ENCODE data around the gene DDAH2.
A peak's percentile ranks its signal among the peaks of the same experiment; 100 is the strongest.

Gene DDAH2, protein sequence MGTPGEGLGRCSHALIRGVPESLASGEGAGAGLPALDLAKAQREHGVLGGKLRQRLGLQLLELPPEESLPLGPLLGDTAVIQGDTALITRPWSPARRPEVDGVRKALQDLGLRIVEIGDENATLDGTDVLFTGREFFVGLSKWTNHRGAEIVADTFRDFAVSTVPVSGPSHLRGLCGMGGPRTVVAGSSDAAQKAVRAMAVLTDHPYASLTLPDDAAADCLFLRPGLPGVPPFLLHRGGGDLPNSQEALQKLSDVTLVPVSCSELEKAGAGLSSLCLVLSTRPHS

DNA sequence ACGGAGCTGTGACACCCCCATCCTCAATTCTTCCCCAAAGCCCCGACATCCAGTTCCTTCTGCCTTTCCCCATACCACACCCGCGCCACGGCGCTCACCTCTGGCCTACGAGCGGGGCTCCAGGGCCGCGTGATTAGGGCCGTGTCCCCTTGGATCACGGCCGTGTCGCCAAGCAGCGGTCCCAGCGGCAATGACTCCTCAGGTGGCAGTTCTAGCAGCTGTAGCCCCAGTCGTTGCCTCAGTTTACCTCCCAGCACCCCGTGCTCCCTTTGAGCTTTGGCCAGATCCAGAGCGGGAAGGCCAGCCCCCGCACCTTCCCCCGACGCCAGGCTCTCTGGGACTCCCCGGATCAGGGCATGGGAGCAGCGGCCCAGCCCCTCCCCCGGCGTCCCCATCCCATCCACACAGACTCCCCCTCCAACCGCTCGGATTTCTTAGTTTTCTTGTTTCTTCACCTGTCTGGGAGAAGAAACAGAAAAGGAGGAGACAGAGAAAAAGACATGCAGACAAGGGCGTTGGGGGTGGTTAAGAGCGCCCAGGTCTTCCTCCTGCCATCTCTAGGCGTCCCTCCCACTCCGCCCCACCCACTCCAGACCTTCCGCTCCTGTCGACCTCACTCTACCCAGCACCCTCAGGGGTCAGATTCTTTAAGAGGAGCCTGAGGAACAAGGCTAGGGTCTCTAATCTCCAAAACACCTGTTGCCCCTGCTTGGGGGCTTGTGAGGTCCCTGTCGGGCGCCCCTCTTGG is at the start of gene DDAH2:
DDAH2 (minus strand) TSS at position 533 of the 748 bp plus-strand sequence; CDS start at position 395, 138 bp downstream.
- no peak for DNase-seq

DNA sequence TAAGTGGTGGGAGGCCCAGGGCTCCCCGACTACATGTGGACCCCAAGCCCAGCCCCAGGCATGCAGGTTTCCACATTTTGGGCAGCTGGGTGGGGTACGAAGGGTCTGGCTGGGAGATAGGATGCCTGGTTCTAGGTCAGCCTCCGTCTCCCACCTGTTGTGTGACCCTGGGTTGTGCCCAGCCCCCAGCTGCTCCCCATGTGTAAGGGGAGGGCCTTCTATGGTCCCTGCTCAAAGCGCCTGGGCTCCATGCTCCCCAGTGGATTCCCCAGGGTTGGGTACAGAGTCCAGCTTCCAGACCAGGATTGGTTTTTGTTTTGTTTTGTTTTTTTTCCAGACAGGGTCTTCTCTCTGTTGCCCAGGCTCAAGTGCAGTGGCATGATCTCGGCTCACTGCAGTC is 49.1 kb upstream of the DDAH2 start:
- no peak for DNase-seq

DNA sequence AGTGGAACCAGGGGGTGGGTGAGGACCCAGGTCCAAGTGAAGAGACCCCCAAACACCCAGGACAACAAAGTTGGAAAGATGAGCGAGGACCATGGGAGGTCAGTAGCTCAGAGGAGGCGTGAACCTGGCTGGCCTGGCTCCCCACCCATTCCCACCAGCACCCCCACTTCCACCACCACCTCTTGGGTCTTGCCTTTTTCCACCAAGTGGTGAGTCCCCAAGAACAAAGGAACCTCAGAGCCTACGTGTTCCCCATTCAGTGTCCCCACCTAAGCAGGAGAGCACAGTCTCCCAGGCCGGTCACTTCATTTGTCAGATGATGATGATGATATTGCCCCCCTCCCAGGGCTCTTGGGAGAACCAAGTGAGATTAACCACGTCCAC is 48.6 kb upstream of the DDAH2 start:
- DNase-seq = no peak

DNA sequence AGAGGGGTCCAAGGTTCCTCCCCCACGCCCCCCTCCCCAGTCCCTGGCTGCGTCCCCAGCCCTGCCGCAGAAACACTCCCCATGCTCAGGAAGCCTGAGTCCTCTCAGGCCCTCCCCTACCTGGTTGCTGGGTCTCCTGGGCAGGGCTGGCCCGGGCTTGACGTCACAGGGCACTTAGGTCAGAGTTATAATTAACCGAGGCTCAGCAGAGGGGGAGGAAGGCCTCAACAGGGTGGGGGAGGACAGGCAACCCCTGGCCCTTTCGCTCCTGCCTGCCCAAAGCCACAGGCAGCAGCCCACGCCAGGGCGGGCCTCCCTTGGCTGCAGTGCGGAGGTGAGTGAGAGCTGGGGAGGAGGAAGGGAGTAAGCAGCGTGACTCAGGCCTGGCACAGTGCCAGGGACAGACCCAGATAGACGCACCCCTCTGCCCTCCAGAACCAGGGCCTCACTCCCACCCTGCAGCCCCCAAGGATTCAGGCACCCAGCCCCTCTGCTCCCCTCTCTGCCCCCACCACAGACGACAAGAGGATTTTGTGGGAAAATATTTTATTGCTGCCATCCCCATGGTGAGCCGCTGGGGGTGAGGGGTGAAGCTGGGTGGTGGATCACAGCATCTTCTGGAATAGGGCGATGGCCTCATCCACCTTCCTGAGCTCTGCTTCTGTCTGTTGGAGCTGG is 48.0 kb upstream of the DDAH2 start, which contains the start of gene VWA7:
VWA7 (minus strand) TSS at position 340 of the 678 bp plus-strand sequence. CDS start 549 bp downstream, outside the sequence.
- peak; percentile 51 for DNase-seq

DNA sequence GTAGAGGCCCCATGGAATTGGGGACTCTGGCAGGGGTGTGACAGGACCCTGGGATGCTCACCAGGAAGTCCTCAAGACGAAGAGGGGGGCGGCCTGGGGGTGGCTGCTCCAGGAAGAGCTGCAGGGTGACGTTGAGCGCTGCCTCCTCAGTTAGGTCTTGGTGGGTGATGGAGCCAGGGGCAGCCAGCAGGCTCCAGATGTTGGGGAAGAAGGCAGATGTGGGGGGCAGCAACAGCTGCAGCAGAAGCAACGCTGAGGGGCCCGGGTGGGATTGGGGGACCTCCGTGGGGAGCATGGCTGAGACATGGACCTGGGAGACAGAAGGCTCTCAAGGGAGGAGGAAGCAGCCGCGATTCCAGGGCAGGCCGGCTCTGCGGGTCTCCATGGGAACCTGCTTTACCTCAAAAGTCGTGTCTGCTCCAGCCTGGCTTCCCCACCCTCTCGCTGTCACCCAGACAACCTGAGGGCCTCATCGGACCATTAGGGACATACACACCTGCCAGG is 47.4 kb upstream of the DDAH2 start:
- DNase-seq = no peak

DNA sequence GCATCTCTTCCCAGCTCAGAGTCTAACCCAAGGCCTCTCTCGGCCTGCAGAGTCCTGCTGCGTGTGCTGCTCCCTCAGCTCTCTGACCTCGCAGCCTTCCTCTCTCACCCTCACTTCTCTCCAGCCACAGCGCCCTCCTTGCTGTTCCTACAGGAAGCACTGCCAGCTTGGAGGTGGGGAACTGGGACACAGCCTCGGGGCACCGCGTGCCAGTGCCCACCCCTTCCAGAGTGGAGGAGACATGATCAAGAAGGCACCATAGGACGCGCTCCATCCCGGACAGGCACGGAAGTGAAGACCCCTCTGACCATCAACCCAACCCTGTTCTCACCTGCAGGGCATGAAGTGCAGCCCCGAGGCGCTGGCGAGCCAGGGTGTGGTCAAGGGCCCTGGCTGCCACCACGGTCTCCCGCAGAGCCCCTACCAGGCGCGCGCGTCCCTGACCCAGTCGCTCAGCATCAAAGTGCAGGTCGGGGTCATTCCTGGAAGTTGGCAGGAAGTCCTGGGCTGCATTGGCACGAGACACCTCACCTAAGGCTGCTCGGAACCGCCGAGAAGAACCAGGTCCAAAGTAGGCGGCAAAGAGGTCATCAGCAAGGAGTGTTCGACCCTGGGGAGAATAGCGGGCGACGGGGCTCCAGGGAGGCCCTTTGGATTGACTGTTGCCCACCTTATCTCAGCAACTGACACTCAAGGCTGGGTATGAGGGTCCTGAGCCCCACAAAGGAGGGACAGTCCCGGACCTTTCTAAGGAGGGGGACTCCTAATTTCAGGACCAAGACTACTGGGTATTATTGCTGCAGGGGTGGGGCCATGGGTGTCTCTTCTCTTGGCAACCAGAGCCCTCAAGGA is 46.8 kb upstream of the DDAH2 start:
- no peak for DNase-seq

DNA sequence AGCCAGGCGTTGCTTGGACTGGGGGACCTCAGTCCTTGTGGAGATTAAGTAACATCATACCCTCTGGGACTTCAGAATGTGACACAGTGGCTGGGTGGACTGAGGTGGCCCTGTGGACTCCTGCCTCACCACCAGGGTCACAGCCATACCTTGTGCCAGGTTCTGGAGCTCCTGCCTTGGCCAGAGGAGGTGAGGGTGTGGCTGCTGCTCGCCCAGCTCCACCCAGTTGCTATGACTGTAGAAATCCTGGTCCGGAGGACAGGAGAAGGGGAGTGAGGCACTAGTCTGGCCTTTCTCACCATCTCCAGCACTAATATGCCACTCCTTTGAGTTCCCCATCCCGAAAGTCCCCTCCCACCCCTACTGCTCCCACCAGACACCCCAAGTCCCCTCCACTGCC is 46.1 kb upstream of the DDAH2 start:
- no peak for DNase-seq

DNA sequence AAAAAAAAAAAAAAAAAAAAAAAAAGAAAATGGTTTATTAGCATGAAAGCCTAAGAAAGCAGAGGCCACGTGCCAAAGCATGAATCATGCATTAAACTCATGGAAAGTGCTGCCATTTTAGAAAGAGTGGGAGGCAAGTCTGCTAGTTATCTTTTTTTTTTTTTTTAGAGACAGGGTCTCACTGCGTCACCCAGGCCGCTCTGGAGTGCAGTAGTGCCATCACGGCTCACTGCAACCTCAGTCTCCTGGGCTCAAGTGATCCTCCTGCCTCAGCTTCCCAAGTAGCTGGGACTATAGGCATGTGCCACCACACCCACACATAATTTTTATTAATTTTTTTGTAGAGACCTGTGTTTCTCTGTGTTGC is 42.9 kb upstream of the DDAH2 start:
- DNase-seq = no peak

DNA sequence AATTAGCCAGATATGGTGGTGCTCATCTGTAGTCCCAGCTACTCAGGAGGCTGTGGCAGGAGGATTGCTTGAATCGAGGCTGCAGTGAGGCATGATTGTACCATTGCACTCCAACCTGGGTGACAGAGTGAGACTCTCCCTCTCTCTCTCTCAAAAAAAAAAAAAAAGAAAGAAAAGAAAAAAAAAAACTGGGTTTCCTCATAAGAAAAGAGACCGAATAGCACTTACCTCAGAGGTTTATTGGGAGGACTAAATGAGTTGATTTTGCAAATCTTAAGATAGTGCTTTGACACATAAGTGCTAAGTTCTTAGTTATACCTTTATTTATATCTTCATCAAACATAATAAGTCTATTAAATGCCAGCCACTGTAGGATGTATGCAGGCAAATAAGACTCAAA is 41.8 kb upstream of the DDAH2 start:
- DNase-seq = no peak

DNA sequence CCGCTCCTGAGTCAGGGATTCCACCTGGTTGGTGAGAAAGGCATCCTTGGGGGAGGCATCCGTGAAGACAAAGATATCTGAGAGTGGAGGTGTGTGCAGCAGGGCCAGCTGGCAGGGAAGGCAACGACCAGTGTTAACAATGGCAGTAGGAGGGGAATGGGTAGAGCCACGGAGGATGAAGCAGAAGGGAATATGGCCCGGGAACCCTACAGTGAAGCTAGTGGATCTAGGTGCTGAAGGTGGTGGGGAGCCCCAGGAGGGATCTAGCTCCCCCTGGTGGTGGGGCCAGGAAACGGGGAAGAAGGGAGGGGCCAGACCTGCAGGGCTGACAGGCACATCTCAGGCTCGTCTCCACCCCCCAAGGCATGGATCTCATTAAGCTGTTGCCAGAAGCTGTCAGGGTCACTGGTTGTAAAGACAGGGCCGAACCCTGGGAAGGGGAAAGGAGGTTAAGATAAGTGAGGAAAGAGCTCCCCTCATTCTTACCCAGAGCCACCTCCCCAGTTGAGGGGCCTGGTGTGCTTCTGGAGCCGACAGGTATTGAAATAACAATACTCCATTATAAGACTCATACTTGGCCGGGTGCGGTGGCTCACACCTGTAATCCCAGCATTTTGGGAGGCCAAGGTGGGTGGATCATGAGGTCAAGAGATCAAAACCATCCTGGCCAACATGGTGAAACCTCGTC is 40.7 kb upstream of the DDAH2 start:
- DNase-seq = no peak

DNA sequence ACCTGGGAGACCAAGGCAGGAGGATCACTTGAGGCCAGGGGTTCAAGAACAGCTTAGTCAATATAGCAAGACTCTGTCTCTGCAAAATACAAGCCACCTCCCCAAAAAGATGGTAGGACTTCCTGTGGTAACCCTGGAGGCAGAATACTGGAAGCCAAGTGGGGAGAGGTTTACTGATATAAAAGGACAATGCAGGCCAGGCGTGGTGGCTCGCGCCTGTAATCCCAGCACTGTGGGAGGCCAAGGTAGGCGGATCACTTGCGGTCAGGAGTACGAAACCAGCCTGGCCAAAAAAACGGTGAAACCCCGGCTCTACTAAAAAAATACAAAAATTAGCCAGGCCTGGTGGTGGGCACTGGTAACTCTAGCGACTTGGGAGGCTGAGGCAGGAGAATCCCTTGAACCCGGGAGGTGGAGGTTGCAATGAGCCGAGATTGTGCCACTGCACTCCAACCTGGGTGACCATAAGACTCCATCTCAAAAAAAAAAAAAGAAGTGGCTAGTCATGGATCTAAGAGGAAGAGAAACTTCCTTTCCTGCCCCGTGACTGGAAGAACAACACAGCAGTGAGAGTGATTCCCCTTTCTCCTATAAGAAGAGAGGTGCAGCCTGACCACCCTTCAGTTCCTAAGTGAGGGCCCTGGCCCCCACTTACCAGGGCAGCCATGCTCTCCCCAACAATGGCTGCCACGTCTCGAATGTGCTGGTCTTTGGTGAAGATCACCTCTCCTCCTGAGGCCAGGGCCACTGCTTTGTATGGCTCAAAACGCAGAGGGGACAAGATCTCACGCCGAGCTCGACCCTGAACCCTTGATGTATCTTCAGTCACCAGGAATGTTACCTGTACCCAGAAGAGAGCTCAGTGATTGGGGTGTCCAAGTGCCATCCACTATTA is 39.5 kb upstream of the DDAH2 start:
- DNase-seq = no peak

DNA sequence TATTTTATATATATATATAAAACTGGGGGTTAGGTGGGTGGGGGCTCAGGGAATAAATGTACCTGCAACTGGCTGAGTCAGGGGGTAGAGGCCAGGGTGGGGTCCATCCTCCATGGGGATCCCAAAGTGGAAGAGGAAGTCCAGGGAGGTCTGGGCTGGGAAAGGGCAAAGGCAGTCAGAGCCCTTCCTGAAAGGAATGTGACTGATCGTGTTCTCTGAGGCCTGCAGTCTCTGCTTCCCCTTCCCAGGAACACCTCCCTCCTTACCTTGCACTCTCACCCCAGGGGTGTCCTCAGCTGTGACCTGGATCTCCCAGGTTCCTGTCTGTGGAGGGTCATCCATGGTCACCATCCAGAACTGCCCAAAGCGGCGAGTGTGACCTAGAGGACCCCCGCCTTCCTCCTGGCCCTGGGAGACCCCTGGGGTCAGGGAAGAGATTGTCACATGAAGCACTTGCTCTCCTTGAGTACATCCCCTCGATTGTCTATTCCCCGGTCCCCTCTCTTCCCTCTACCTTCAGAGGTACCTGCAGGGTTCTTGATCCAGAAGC is 38.1 kb upstream of the DDAH2 start:
- DNase-seq = no peak

DNA sequence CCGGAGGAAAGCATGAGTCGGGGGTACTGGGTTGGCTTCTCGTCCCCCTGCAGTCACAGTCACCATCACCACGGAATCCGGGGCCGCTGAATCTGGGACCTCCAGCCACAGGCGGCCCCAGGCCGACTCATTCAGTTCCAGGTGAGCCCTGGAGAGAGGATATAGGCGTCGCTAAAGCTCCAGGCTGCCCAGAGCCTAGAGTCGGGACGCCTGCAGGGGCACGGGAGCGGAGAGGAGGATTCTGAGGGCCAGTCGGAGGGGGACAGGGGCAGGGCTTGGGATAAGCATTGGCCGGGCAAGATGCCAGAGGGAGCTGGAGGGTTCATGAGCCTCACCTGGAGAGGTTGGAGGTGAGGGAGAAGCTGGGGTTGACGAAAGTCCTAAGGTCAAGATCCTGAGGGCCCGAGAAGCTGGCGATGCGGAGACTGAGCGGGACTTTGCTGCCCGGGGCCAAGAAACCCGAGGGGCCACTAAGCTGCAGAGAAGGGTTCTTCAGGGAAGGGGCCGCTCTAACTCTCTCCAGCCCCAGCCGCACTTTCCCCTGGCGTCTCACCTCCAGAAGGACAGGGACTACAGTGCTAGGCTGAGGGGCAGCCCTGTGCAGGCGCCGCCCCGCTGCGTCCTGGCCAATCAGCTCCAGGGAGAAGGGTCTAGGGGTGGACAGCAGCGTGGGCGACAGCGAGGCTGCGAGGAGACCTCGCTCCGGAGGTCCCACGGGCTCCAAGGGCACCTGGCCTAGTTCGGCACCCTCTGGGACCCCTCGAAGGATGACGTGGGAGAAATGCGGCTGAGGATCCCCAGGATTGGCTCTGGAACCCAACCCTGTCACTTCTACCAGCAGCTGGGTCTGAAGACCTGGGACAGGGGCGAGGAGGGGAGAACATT is 37.1 kb upstream of the DDAH2 start:
- DNase-seq = no peak

DNA sequence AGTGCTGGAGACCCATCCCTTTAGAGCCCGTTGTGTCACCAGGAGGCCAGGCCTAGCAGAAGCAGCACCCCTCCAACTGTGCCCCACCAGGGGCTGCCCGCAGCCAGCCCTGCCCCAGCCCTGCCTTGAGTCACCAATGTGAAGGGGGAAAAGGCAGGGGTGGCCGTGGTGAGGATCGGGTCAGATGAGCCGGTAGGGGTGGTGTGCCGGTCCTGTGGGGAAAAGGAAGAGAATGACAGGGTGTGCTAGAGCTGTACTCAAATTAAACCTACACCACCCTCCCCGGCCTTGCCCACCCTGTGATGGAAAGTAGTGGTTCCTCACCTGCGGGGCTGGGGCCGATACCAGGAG is 36.4 kb upstream of the DDAH2 start:
- no peak for DNase-seq

DNA sequence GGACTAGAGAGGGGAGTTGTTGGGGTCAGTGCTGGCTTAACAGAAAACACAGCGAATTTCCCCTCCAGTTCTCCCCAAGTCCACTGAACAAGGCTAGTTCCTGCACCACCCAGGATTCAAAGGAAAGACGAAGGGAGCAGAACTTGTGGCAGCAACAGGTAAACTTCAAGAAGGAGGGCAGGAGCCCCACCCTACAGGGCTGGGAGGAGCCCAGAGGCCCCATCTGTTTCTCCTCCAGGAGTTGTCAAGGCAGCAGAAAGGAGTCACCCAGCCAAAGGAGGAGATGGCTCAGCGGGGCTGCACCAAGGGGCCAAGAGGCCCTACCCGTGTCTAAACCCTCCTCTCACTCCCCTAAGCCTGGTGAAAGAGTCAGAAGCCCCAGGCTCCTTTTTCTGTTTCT is 35.1 kb upstream of the DDAH2 start:
- DNase-seq = no peak

DNA sequence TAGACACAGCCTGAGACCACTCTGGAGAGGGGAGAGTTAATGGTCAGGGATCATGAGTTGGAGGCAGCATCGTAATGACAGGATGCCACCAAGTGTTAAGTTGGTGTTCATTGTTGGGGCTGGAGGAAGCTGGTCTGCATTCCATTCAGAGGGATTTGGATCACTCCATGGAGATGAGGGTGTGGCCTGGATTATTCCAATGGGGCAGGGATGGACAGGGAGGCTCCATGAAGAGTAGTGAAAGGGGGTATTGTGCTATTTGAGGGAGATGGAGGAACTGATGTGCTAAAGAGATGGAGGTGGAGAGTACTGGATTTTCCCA is 34.5 kb upstream of the DDAH2 start:
- no peak for DNase-seq

DNA sequence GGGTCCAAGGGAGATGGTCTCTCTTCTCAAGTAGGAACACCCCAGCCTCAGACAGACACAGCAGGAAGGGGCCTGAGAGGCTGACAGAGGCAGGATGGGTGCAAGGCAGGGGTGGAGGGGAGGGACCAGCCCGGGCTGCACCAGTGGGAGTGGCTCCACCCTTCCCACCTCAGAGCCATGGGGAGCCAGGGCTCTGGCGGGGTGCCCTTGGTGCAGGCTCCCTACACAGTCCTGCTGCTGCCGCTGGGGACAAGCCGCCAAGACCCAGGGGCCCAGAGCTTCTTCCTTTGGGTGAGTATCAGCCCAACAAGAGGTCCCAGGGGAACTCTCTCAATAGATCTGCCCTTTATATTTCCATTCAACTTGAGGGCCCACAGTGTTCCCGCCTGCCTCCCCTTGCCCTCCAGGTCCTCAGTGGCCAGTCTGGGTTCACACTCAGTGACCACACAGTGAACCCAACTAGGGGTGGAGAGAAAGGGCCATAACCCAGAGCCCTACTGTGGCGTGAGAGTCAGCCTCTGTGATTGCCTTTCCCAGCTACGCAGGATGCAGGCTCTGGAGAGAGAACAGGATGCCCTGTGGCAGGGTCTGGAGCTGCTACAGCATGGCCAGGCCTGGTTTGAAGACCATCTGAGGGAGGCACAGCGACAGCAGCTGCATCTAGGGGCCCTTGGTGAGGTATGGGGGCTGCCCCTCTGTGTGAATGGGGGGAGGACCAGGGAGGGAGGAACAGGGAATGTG is 33.9 kb upstream of the DDAH2 start:
- DNase-seq = no peak

DNA sequence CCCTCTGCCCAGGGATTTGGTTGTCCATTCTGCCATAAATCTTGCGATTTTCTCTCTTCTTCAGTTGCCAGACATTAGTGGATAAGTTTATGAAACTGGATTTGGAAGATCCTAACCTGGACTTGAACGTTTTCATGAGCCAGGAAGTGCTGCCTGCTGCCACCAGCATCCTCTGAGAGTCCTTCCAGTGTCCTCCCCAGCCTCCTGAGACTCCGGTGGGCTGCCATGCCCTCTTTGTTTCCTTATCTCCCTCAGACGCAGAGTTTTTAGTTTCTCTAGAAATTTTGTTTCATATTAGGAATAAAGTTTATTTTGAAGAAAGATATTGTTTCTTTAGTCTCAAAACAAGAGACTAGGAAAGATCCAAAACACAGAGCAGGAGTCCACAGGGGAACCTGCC is 33.3 kb upstream of the DDAH2 start, which contains the start of gene SAPCD1:
SAPCD1 (plus strand) TSS at position 301 of the 400 bp plus-strand sequence. CDS start 399 bp downstream, outside the sequence.
- no peak for DNase-seq

DNA sequence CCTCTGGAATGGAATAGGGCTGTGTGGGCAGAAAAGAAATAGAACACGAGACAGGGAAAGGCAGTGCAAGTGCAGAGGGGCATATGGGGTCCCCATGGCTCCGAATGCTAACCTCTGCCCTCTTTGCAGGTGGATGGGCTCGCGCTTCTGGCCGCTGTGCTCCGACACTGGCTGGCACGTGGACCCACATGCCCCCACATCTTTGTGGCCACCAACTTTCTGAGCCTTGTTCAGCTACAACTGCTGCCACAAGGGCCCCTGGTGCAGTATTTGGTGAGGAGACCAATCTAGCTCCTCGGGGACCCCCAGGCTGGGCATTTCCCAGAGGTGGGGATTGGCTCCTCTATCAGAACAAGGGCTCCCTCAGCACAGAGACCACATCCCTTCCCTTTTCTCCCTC is 32.2 kb upstream of the DDAH2 start:
- no peak for DNase-seq
